Common myeloid progenitor, CD34-positive (primary cell): ENCODE measurements around the gene NOP53.
A peak's percentile ranks its signal among the peaks of the same experiment; 100 is the strongest.
"Not testable (repeated sequence)": the region's sequence is repeated elsewhere in the genome, so short reads cannot be mapped to it uniquely, and the experiment has no call there.

Experiments used
- CTCF ChIA-PET: fragments of 350-600 bp; sonication (Branson Sonifier 250); formaldehyde crosslinking; loops from one replicate; lab custom pipeline; 2021; ENCODE audit warnings: antibody characterized with exemption; lab: Charles Lee
- POLR2A ChIA-PET: fragments of 350-600 bp; sonication (Branson Sonifier 250); formaldehyde crosslinking; loops from one replicate; lab custom pipeline; 2021; ENCODE audit warnings: antibody characterized with exemption; lab: Charles Lee
- DNase-seq, 3 donors: peaks; one replicate each; pipeline versions ENCODE4 v3.0.0 to v3.0.0-alpha.2; 2013
- H3K27ac ChIP-seq, 2 experiments: 1 replicate in 1 of 2; 2 replicates in 1 of 2; pipeline ENCODE4 v1.7.0; 2013; ENCODE audit warnings: inconsistent platforms in 2 of 2, low read length in 2 of 2, mild to moderate bottlenecking in 2 of 2, low read depth in 1 of 2, moderate library complexity in 1 of 2; ENCODE audit not compliant: severe bottlenecking in 2 of 2, insufficient read depth in 1 of 2, poor library complexity in 1 of 2
- H3K27me3 ChIP-seq, 5 experiments: replicated peaks in 2 of 5; 1 replicate in 3 of 5; 2 replicates in 2 of 5; pipeline versions ENCODE4 v1.6.1 to v1.7.0; 2013; ENCODE audit warnings: low read length in 4 of 5, mild to moderate bottlenecking in 2 of 5, moderate library complexity in 2 of 5, inconsistent platforms in 1 of 5; ENCODE audit not compliant: insufficient read depth in 5 of 5, control insufficient read depth in 4 of 5
- H3K36me3 ChIP-seq, 4 experiments: 1 replicate in 2 of 4; 2 replicates in 2 of 4; pipeline versions ENCODE4 v1.6.1 to v1.7.0; 2013; ENCODE audit warnings: low read length in 3 of 4, control low read depth in 1 of 4, mild to moderate bottlenecking in 1 of 4; ENCODE audit not compliant: control insufficient read depth in 4 of 4, insufficient read depth in 4 of 4
- H3K4me1 ChIP-seq, 4 experiments: 1 replicate in 3 of 4; 2 replicates in 1 of 4; pipeline versions ENCODE4 v1.6.1 to v1.7.1; 2013; ENCODE audit warnings: low read length in 3 of 4, mild to moderate bottlenecking in 3 of 4, control low read depth in 1 of 4, inconsistent platforms in 1 of 4, moderate library complexity in 1 of 4; ENCODE audit not compliant: control insufficient read depth in 4 of 4, insufficient read depth in 4 of 4; ENCODE audit errors: control extremely low read depth in 1 of 4
- H3K4me3 ChIP-seq, 7 experiments: 1 replicate in 4 of 7; 2 replicates in 3 of 7; pipeline versions ENCODE4 v1.5.1 to v1.7.0; 2013; ENCODE audit warnings: mild to moderate bottlenecking in 7 of 7, low read length in 6 of 7, moderate library complexity in 6 of 7, inconsistent platforms in 2 of 7, low read depth in 2 of 7, control low read depth in 1 of 7; ENCODE audit not compliant: insufficient read depth in 4 of 7, control insufficient read depth in 1 of 7; ENCODE audit errors: extremely low read depth in 1 of 7
- H3K9me3 ChIP-seq, 5 experiments: 1 replicate in 4 of 5; 2 replicates in 1 of 5; pipeline versions ENCODE4 v1.6.1 to v1.7.1; 2013; ENCODE audit warnings: low read length in 4 of 5, mild to moderate bottlenecking in 2 of 5, inconsistent platforms in 1 of 5, low read depth in 1 of 5, moderate library complexity in 1 of 5; ENCODE audit not compliant: control insufficient read depth in 4 of 5, insufficient read depth in 2 of 5; ENCODE audit errors: control extremely low read depth in 1 of 5
- WGBS: methylation state at CpG from one replicate; pipeline ENCODE4 v1.1.5; 2013; ENCODE audit not compliant: insufficient coverage; 5-methylcytosine and 5-hydroxymethylcytosine counted together

NOP53 gene

DNA sequence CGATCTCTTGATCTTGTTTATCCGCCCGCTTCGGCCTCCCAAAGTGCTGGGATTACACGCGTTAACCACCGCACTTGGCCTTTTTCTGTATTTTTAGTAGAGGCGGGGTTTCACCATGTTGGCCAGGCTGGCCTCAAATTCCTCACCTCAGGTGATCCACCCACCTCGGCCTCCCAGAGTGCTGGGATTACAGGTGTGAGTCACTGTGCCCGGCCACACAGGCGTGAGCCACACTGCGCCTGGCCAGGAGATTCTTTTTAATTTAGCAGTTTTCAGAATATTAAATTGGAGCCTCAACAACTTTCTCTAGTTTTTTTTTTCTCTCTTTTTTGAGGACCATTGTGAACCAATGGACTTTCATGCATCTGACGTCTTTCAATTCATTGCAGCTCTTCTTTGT lies 44.5 kb downstream of the NOP53 start:
- WGBS, result 96% methylated on average over 9 of the region's 13 CpGs
- H3K4me1 ChIP-seq, H3K27ac ChIP-seq, H3K9me3 ChIP-seq, H3K4me3 ChIP-seq, DNase-seq, H3K27me3 ChIP-seq: not testable (repeated sequence)
- H3K36me3 ChIP-seq, result peaks cover 0 to 13% (median 3%) of the 10 kb centered on the region in 4 experiments
- POLR2A ChIA-PET, result interaction anchor here (0.7 kb wide), 1 partner anchor 79 kb away, joined by 3 read pairs; no protein-coding TSS in a partner anchor
- CTCF ChIA-PET, result interaction anchor here (1.1 to 1.8 kb wide), 4 partner anchors 8 to 22 kb away, joined by 3 to 5 read pairs (median 5); no protein-coding TSS in a partner anchor

DNA sequence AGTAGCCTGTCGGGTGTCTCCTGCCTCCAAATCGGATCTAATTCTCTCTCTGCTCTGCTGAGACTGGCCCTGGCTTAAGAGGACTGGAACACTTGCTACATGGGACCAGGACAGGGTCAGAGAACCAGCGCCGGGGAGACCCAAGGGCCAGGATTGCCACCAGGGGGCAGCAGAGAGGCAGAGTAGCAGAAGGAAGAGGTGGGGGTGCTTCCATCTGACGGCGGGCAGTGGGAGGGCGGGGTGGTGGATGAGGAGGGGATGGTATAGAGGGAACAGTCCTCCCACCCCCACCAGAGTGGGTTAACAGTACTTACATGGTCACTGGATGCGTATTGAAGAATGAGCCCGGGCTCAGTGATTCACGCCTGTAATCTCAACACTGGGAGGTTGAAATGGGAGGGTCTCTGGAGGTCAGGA lies 45.1 kb downstream of the NOP53 start:
- Histone ChIP-seq H3K4me1 (no peaks in the 10 kb centered on the region), H3K27me3 (no peaks in the 10 kb centered on the region), H3K36me3 (peaks cover 0 to 8% (median 2%) of the 10 kb centered on the region in 4 experiments), H3K9me3 (peaks cover 0 to 2% (median 0%) of the 10 kb centered on the region in 5 experiments), H3K4me3 (no peak overlapping the region), H3K27ac (no peak overlapping the region)
- WGBS, result 0% methylated on average over 2 of the region's 10 CpGs
- CTCF ChIA-PET, result interaction anchor here (1.3 to 1.8 kb wide), 3 partner anchors 9 to 25 kb away, joined by 5 to 11 read pairs (median 5); no protein-coding TSS in a partner anchor
- DNase-seq, result peak; percentile 83 to 85 (median 84)
- POLR2A ChIA-PET, result interaction anchor here (0.7 kb wide), 1 partner anchor 78 kb away, joined by 3 read pairs; no protein-coding TSS in a partner anchor

DNA sequence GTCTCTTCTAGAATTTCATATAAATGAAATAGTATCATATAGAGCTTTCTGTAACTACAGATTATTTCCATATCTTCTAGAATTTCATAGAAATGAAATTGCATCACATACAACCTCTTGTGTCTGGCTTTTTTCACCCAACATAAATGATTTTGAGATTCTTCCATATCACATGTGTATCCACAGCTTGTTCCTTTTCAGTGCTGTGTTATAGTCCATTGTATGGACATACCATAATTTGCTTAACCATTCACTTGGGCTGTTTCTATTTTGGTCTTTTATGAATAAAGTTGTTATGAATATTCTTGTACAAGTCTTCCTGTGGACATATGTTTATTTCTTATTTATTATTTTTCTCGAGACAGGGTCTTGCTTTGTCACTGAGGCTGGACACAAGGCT lies 47.3 kb downstream of the NOP53 start:
- no peak for DNase-seq
- WGBS, result 100% methylated on average over 1 of the region's 1 CpG
- Histone ChIP-seq H3K9me3 (peaks cover 0 to 2% (median 0%) of the 10 kb centered on the region in 5 experiments), H3K36me3 (no peaks in the 10 kb centered on the region), H3K4me3 (no peak overlapping the region), H3K4me1 (no peaks in the 10 kb centered on the region), H3K27ac (no peak overlapping the region), H3K27me3 (no peaks in the 10 kb centered on the region)
- POLR2A ChIA-PET, result interaction anchor here (1.0 kb wide), 1 partner anchor 49 kb away, joined by 3 read pairs; no protein-coding TSS in a partner anchor
- CTCF ChIA-PET, result interaction anchor here (0.9 to 2.0 kb wide), 3 partner anchors 27 to 80 kb away, joined by 3 to 6 read pairs (median 5); partner anchors contain the start of gene EHD2

DNA sequence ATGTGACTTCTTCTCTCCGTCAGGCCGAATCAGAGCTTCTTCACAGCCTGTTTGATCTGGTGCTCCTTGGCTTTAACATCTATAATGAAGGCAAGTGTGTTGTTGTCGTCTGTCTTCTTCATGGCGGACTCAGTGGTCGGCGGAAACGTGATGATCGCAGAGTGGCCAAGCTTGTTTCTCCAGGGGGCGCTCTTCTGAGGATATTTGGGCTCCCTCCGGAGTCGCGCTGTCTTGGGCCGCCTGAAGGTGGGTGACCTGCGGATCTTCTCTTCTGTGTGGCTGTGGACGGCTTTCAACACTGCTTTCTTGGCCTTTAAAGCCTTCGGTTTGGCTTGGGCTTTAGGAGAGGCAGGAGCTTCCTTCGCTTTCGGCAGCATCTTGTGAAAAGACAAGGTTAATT lies 49.2 kb downstream of the NOP53 start:
- H3K9me3 ChIP-seq, result peaks cover 0 to 2% (median 0%) of the 10 kb centered on the region in 5 experiments
- no peaks in the 10 kb centered on the region for H3K4me1 ChIP-seq
- no peak overlapping the region for H3K4me3 ChIP-seq
- H3K27ac ChIP-seq, result no peak overlapping the region
- POLR2A ChIA-PET, result no interaction called here
- no peaks in the 10 kb centered on the region for H3K36me3 ChIP-seq
- DNase-seq, result no peak
- H3K27me3 ChIP-seq, result peaks cover 0 to 11% (median 0%) of the 10 kb centered on the region in 5 experiments
- CTCF ChIA-PET, result interaction anchor here (0.6 to 1.6 kb wide), 4 partner anchors 21 to 88 kb away, joined by 3 read pairs; no protein-coding TSS in a partner anchor
- 80% methylated on average over 14 of the region's 18 CpGs for WGBS

DNA sequence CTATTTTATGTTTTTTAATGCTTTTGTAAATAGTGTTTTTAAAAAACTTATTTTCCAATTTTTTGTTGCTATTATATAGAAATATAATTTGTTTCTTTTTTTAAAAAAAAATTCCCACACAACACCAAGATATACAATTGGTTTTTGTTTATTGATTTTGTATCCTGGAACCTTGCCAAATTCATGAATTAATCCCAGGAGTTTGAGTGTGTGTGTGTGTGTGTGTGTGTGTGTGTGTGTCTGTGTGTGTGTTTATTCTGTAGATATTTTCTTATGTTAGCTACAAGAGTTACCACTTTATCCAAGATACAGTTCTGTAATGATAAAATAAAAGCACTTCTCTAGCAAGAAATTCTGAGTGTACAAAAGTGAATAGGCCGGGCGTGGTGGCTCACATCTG lies 51.4 kb downstream of the NOP53 start:
- H3K4me3 ChIP-seq, result no peak overlapping the region
- ChIA-PET CTCF (interaction anchor here (0.7 to 1.0 kb wide), 3 partner anchors 10 to 492 kb away, joined by 3 to 4 read pairs (median 3); no protein-coding TSS in a partner anchor), POLR2A (no interaction called here)
- DNase-seq, result no peak
- H3K4me1 ChIP-seq, result no peaks in the 10 kb centered on the region
- peaks cover 0 to 11% (median 0%) of the 10 kb centered on the region in 5 experiments for H3K27me3 ChIP-seq
- no peaks in the 10 kb centered on the region for H3K36me3 ChIP-seq
- WGBS, result 100% methylated on average over 2 of the region's 2 CpGs
- H3K9me3 ChIP-seq, result peaks cover 0 to 7% (median 0%) of the 10 kb centered on the region in 5 experiments
- H3K27ac ChIP-seq, result no peak overlapping the region

DNA sequence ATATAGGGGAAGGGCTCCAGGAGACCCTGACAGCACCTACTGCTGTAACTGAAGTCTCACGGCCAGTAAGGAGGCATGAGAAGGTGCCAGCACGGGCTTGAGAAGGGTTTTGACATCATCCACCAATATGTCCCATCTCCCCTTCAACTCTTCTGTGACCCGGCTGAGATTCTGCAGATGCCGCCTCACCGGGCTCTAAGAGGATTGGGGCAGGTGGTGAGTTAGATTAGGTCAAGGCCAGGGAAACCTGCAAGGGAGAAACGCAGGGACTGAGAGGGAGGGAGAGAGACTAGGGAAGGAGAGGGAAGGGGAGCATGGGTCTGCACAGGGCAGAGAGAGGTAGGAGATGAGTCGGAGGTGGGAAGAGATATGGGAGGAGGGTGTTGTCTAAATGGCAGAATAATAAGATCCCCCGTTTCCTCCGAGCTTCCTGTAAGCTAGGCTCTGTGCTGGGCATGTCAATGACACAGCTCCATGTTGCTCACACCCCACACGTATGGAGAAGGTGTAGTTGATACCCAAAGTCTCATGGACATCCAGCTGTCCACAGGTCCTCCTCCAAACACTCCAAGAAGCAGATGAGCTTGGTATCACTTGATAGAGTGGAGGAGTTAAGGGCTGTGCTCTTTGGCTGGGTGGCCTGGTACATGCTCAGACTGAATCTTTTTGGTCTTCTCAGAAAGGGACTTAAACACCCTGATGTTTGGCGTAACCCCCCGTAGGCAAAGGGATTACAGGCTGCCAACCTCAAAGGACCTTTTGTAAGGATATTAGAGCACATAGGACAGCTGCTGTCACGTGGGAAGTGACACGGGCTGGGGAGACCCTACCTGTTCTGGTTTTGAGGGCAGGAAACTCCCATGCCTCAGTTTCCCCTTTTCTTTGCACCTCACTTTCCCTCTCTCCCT lies 52.9 kb downstream of the NOP53 start:
- Histone ChIP-seq H3K4me3 (no peak overlapping the region), H3K36me3 (no peaks in the 10 kb centered on the region), H3K27me3 (peaks cover 0 to 11% (median 0%) of the 10 kb centered on the region in 5 experiments), H3K9me3 (peaks cover 0 to 5% (median 0%) of the 10 kb centered on the region in 5 experiments), H3K27ac (no peak overlapping the region), H3K4me1 (no peaks in the 10 kb centered on the region)
- ChIA-PET POLR2A (interaction anchor here (0.6 kb wide), 1 partner anchor 278 kb away, joined by 3 read pairs; no protein-coding TSS in a partner anchor), CTCF (interaction anchor here (0.5 to 1.0 kb wide), 3 partner anchors 9 to 92 kb away, joined by 3 to 5 read pairs (median 4); no protein-coding TSS in a partner anchor)
- no peak for DNase-seq
- WGBS, result 77% methylated on average over 8 of the region's 14 CpGs
